Osteoblast (primary cell): ENCODE measurements around the gene PGS1. TPM values are rescaled to one million over a fixed set of nuclear protein-coding genes. Genes with fewer than 3 reads are reported as not detected.

ENCODE experiments used
- DNase-seq: peaks from one replicate; pipeline ENCODE4 v3.0.0; 2011; ENCODE audit warnings: low spot score, mixed read lengths; ENCODE audit not compliant: insufficient read length; ENCODE audit errors: missing footprints
- H2AFZ ChIP-seq: 2 replicates; pipeline ENCODE4 v1.6.0; 2011; ENCODE audit warnings: mild to moderate bottlenecking, low read length
- H3K27ac ChIP-seq: 2 replicates; pipeline ENCODE4 v1.5.1; 2011; ENCODE audit warnings: mild to moderate bottlenecking, low read depth, low read length, moderate library complexity
- H3K27me3 ChIP-seq: 2 replicates; pipeline ENCODE4 v1.6.0; 2012; ENCODE audit warnings: mild to moderate bottlenecking, control low read depth, inconsistent platforms, low read length, moderate library complexity; ENCODE audit not compliant: insufficient read depth
- H3K36me3 ChIP-seq: 2 replicates; pipeline ENCODE4 v1.5.1; 2011; ENCODE audit warnings: mild to moderate bottlenecking, low read length, control low read depth, moderate library complexity; ENCODE audit not compliant: insufficient read depth
- H3K4me1 ChIP-seq: 2 replicates; pipeline ENCODE4 v1.5.1; 2011; ENCODE audit warnings: mild to moderate bottlenecking, low read length, control low read depth, moderate library complexity; ENCODE audit not compliant: insufficient read depth
- H3K4me2 ChIP-seq: 2 replicates; pipeline ENCODE4 v1.6.0; 2011; ENCODE audit warnings: mild to moderate bottlenecking, low read length; ENCODE audit not compliant: insufficient read depth
- H3K4me3 ChIP-seq: fragments of 200-600 bp; sonication (generic); 3 replicates; pipeline ENCODE4 v1.5.1; 2012; ENCODE audit warnings: mild to moderate bottlenecking, low read length, inconsistent platforms; ENCODE audit not compliant: insufficient read depth
- H3K79me2 ChIP-seq: 2 replicates; pipeline ENCODE4 v1.6.0; 2012; ENCODE audit warnings: mild to moderate bottlenecking, low read length, control low read depth, inconsistent platforms; ENCODE audit not compliant: insufficient read depth
- H3K9me3 ChIP-seq: 2 replicates; pipeline ENCODE4 v1.5.1; 2011; ENCODE audit warnings: low read depth, low read length, control low read depth
- H4K20me1 ChIP-seq: 2 replicates; pipeline ENCODE4 v1.6.0; 2012; ENCODE audit warnings: mild to moderate bottlenecking, low read length, control low read depth; ENCODE audit not compliant: insufficient read depth
- total RNA-seq: library from RNA; depleted of rRNA; stranded (reverse); fragments of >200 nt; gene quantifications from 2 replicates; pipeline ENCODE4 v1.2.3, GENCODE V29; 2012
- TF ChIP-seq, protein P1 (sequence below): IDR thresholded peaks from 2 replicates; pipeline ENCODE4 v1.5.1; 2011; ENCODE audit warnings: mild to moderate bottlenecking, low read depth, low read length, moderate library complexity; ENCODE audit errors: extremely low read depth

Gene PGS1
- total RNA-seq, 1 donor = 34.4 TPM

DNA sequence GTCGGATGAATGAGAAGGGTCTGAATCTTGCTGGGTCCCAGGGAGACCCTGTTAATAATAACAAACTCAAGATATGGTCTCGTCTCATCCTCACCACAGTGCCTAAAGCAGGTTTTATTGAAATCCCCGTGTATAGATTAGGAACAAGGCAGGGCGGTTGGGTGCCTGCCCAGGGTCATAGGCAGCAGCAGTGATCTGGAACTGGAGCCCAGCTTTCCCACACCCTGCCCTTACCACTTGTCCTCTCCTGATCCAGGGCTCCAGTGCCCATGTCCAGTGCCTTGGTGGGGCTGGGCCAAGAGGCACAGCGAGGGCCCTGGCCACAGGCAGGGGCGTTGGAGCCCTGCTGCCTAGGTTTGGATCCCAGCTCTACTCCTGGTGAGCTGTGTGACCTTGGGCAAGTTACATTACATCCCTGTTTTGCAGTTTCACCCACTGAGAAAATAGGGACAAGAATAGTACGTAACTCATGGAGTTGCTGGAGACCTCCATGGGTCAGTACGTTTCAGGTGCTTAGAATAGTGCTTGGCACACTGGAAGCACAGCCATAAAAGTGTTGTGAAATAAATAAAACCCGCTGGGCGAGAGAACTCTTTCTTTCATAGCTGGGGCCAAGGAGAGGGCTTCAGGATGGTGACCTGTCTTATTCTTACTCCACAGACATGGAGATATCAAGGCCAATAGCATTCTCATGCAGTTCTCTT is 32.5 kb upstream of the PGS1 start:
- Histone ChIP-seq H3K27ac (no peak overlapping the region), H3K4me3 (no peak overlapping the region), H4K20me1 (no peaks in the 10 kb centered on the region), H3K36me3 (no peaks in the 10 kb centered on the region), H3K9me3 (no peaks in the 10 kb centered on the region), H3K79me2 (no peaks in the 10 kb centered on the region), H3K4me2 (no peak overlapping the region), H3K4me1 (peaks cover 32% of the 10 kb centered on the region), H2AFZ (no peak overlapping the region), H3K27me3 (no peaks in the 10 kb centered on the region)
- peak; percentile 29 for DNase-seq
- TF ChIP-seq, protein P1, sequence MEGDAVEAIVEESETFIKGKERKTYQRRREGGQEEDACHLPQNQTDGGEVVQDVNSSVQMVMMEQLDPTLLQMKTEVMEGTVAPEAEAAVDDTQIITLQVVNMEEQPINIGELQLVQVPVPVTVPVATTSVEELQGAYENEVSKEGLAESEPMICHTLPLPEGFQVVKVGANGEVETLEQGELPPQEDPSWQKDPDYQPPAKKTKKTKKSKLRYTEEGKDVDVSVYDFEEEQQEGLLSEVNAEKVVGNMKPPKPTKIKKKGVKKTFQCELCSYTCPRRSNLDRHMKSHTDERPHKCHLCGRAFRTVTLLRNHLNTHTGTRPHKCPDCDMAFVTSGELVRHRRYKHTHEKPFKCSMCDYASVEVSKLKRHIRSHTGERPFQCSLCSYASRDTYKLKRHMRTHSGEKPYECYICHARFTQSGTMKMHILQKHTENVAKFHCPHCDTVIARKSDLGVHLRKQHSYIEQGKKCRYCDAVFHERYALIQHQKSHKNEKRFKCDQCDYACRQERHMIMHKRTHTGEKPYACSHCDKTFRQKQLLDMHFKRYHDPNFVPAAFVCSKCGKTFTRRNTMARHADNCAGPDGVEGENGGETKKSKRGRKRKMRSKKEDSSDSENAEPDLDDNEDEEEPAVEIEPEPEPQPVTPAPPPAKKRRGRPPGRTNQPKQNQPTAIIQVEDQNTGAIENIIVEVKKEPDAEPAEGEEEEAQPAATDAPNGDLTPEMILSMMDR = no peak

DNA sequence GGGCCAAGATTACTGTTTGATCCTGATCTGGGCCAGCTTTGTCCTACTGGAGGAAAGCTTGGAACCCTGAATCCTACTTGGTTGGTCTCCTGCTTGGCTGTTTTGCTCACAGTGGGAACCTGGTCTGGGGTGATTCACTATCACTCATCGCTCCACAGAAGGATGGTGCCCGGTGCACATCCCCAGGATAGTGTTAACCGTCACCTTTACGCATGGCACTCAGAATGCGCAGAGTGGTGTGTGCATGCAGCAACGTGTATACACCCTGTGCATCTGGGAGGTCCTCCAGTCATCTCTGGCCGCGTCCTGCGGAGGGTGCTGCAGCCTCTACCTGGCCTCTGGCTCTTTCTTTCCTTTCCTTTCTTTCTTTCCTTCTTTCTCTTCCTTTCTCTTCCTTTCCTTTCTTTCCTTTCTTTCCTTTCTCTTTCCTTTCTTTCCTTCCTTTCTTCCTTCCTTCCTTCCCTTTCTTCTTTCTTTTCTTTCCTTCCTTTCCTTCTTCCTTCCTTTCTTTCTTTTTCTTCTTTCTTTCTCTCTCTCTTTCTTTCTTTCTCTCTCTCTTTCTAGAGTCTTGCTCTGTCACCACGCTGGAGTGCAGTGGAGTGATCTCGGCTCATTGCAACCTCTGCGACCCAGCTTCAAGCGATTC is 31.7 kb upstream of the PGS1 start:
- DNase-seq = peak; percentile 74

DNA sequence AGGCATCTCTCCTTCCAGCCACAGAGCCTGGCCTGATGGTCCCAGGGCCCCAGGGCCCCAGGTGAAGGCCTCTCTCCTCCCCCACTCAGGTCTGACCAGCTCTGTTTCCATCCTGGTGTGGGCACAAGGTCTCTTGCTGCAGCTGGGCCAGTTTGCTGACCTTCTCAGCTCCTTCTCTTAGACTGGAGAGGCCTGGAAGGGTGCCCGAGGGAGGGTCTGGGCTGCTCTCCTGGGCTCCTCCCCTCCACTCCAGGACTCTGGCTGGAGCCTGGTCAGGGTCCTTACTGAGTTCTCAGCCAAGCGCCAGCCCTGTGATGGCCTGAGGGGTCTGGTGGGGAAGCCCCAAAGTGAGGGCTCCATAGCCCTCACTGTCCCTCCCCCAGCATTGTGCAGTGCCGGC is 31.0 kb upstream of the PGS1 start:
- TF ChIP-seq, protein P1 = no peak
- peaks cover 42% of the 10 kb centered on the region for H3K4me1 ChIP-seq
- no peak overlapping the region for H2AFZ ChIP-seq
- no peak overlapping the region for H3K27ac ChIP-seq
- no peaks in the 10 kb centered on the region for H3K27me3 ChIP-seq
- H3K36me3 ChIP-seq = no peaks in the 10 kb centered on the region
- H4K20me1 ChIP-seq = no peaks in the 10 kb centered on the region
- H3K4me3 ChIP-seq = no peak overlapping the region
- H3K9me3 ChIP-seq = no peaks in the 10 kb centered on the region
- no peaks in the 10 kb centered on the region for H3K79me2 ChIP-seq
- H3K4me2 ChIP-seq = no peak overlapping the region
- peak; percentile 8 for DNase-seq

More for the DNA sequence above, 31.7 kb upstream of the PGS1 start:
- H3K27me3 ChIP-seq = no peaks in the 10 kb centered on the region
- H3K27ac ChIP-seq = no peak overlapping the region
- no peaks in the 10 kb centered on the region for H3K36me3 ChIP-seq
- H3K4me2 ChIP-seq = no peak overlapping the region
- H4K20me1 ChIP-seq = no peaks in the 10 kb centered on the region
- peaks cover 39% of the 10 kb centered on the region for H3K4me1 ChIP-seq
- no peak overlapping the region for H3K4me3 ChIP-seq
- TF ChIP-seq, protein P1 = no peak
- H3K9me3 ChIP-seq = no peaks in the 10 kb centered on the region
- H3K79me2 ChIP-seq = no peaks in the 10 kb centered on the region
- H2AFZ ChIP-seq = no peak overlapping the region

DNA sequence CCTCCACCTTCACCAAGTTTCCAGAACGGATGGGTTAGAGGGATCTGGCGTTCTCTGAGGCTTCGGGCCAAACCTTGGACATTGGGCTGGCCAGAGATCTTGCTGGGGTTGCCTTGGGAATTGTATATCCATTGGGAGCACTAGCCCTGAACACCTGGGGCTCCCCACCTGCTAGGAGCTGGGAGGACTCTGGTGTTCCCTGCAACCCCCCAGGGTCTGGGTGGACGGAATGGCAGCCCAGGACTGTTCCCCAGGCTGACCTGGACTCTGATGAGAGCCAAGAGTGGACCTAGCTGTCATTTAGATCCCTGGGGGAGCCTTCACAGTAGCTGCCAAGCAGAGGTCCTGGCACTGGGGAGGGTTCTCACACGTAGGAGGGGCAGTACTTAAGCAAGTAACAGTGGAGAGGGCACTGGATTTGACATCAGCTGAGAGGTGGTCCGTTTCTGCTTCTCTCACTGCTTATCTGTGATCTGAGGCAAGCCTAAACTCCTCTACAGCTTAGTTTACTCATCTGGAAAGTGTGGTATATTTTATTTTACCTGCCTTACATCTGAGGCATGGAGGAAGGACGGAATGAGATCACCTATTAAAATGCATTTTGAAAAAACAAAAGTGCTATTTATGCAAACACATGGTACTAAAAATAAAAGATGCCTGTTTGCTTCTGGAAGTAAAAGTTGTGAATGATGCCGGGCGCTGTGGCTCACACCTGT is 30.2 kb upstream of the PGS1 start:
- Histone ChIP-seq H3K36me3 (no peaks in the 10 kb centered on the region), H3K27me3 (no peaks in the 10 kb centered on the region), H3K4me1 (peaks cover 39% of the 10 kb centered on the region), H3K9me3 (no peaks in the 10 kb centered on the region), H3K27ac (no peak overlapping the region), H2AFZ (no peak overlapping the region), H4K20me1 (no peaks in the 10 kb centered on the region), H3K4me3 (no peak overlapping the region), H3K79me2 (no peaks in the 10 kb centered on the region), H3K4me2 (no peak overlapping the region)
- peak; percentile 9 for DNase-seq
- TF ChIP-seq, protein P1 = no peak
